Fibroblast of mammary gland (primary cell): ENCODE measurements around the gene CCSER1.
"Not testable (repeated sequence)": the region's sequence is repeated elsewhere in the genome, so short reads cannot be mapped to it uniquely, and the experiment has no call there.

Source experiments
- DNase-seq: peaks from one replicate; pipeline ENCODE4 v3.0.0-alpha.2; 2010; ENCODE audit warnings: low read depth
- H3K4me3 ChIP-seq: 2 replicates; pipeline ENCODE4 v1.5.1; 2011; ENCODE audit warnings: low read depth, mild to moderate bottlenecking, low read length, moderate library complexity; ENCODE audit not compliant: control insufficient read depth
- TF ChIP-seq, protein P1 (sequence below): conservative IDR thresholded peaks from 2 replicates; pipeline ENCODE4 v1.5.1; 2011; ENCODE audit warnings: low read depth, low read length, inconsistent platforms; ENCODE audit not compliant: control insufficient read depth, insufficient read depth

The CCSER1 gene

DNA sequence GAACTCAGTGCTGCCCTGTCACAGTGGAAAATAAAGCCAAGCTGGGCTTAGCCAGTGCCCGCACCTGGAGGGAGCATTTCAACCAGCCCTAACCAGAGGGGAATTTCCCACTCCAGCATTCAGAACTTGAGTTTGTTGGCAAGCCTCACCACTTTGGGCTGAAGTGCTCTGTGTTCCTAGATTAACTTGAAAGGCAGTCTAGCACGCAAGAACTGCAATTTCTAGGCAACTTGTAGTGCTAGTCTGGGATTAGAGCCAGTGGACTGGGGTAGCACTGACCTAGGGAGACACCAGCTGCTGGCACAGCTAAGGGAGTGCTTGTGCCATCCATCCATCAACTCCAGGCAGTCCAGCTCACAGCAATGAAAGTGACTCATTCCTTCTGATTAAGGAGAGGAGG is 1115.9 kb downstream of the CCSER1 start:
- no peak overlapping the region for H3K4me3 ChIP-seq
- TF ChIP-seq, protein P1, sequence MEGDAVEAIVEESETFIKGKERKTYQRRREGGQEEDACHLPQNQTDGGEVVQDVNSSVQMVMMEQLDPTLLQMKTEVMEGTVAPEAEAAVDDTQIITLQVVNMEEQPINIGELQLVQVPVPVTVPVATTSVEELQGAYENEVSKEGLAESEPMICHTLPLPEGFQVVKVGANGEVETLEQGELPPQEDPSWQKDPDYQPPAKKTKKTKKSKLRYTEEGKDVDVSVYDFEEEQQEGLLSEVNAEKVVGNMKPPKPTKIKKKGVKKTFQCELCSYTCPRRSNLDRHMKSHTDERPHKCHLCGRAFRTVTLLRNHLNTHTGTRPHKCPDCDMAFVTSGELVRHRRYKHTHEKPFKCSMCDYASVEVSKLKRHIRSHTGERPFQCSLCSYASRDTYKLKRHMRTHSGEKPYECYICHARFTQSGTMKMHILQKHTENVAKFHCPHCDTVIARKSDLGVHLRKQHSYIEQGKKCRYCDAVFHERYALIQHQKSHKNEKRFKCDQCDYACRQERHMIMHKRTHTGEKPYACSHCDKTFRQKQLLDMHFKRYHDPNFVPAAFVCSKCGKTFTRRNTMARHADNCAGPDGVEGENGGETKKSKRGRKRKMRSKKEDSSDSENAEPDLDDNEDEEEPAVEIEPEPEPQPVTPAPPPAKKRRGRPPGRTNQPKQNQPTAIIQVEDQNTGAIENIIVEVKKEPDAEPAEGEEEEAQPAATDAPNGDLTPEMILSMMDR, result no peak
- DNase-seq, result no peak

DNA sequence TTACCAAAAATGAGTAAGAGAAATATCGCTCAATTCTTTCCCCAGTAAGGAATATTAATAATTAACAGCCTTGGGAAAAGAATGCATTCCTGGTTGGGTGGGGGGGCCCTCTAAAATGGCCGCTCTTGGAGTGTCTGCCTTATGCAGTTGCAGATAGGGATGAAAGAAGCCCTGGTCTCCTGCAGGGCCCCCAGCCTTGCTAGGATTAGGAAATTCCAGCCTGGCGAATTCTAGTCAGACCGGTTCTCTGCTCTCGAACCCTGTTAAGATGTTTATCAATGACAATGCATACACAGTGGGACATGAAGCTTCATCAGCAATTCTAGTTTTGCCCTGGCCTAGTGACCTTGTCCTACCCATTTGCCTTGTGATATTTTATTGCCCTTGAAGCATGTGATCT is 1128.8 kb downstream of the CCSER1 start:
- no peak for DNase-seq
- H3K4me3 ChIP-seq, result no peak overlapping the region
- TF ChIP-seq, protein P1, result no peak

DNA sequence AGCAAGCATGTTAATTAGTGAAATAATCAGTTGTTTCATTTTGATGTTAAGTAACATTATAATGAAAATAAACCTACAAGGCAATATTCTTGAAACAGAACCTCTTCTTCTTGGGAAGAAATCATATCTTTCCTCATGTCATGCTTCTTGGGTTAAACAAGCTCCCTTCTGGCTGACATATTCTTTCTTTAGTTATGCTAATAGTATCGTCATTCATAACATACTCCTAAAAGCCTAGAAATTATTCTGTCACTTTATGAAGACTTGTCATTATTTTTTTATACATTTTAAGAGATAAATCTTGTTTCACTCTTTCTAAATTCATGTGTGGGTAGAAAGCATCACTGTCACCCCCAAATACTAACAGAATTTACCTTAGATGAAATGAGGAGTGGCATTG is 1129.6 kb downstream of the CCSER1 start:
- H3K4me3 ChIP-seq, result no peak overlapping the region
- TF ChIP-seq, protein P1, result no peak
- DNase-seq, result no peak

DNA sequence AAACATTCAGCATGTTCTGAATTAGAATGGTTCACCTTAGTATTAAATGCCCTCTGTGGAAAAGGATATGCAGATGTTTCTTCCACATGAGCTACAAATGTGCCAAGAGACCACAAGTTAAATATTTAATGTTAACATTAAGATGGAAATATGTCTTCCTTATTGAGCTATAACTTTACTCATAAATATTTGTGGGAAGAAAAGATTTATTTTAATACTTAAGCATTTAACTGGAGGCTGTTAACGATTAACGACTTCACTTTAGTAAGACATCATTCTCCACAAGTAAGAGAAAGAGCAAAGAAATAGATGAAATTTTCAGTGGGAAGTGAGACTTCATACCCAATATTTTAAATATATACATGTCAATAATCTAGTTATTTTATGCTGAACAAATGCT is 1130.5 kb downstream of the CCSER1 start:
- no peak for DNase-seq
- TF ChIP-seq, protein P1, result no peak
- no peak overlapping the region for H3K4me3 ChIP-seq

DNA sequence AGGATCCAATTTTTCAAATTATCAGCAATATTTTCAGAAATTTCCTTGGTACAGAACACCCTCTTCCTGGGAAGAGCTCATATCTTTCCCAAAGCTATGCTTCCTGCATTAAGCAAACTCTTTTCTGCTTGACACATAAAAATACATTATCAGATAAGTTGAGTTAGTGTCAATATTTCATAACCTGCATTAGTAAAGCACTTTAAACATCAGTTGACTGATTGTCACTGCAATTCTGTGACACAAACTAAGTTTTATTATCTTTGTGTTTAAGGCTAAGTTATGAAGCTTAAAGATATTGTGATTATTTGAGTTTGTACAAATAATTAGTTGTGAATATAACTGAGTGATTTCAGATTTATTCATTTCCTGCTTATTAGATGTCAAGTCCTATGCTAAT is 1131.1 kb downstream of the CCSER1 start:
- TF ChIP-seq, protein P1, result no peak
- no peak for DNase-seq
- no peak overlapping the region for H3K4me3 ChIP-seq

DNA sequence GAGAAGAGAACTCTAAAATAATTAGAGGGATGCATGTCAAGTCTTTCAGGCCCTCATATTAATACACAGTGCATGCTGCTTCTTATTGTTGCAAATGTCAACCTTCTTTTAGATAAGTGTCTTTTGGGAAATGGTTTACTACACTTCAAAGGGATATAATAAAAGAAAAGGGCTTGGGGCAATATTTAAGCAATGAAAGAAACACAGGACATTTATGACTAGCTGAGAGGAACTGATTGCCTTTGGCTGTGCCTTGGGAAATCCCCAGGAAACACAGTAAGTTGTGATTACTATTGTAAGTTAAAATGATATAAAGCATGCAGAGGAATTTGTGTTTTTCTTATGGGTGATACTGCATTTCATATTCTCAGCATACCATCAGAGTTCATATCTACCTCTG is 1140.3 kb downstream of the CCSER1 start:
- DNase-seq, result no peak
- TF ChIP-seq, protein P1, result no peak
- no peak overlapping the region for H3K4me3 ChIP-seq

DNA sequence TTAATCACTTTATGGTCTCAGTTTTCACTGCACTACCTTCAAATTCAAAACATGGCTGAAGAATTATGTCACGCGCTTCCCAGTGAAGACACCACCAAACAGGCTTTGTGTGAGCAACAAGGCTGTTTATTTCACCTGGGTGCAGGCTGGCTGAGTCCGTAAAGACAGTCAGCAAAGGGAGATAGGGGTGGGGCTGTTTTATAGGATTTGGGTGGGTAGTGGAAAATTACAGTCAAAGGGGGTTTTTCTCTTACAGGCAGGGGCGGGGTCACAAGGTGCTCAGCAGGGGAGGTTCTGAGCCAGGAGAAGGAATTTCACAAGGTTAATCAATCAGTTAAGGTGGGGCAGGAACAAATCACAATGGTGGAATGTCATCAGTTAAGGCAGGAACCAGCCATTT is 1141.3 kb downstream of the CCSER1 start:
- H3K4me3 ChIP-seq, DNase-seq: not testable (repeated sequence)
